T-cell (primary cell): ENCODE results near the gene FCHO1. TPM values are rescaled to one million over a fixed set of nuclear protein-coding genes. Genes with fewer than 3 reads are reported as not detected.

Experiments
- ATAC-seq, 4 experiments: fragments of 200-7000 bp in 3 of 4; fragments of 150-1000 bp in 1 of 4; cut with Tn5 transposase; replicated peaks in 1 of 4; 1 replicate in 3 of 4; 2 replicates in 1 of 4; pipeline ENCODE4 v1.10.0; 2021; ENCODE audit warnings: moderate library complexity in 3 of 4, mild to moderate bottlenecking in 2 of 4, moderate number of reproducible peaks in 1 of 4
- CTCF ChIA-PET, 2 donors: fragments of 300-600 bp; sonication (Branson Sonifier 250); formaldehyde crosslinking; loops; one replicate each; lab custom pipeline; 2022; ENCODE audit warnings: antibody characterized with exemption in 2 of 2; lab: Charles Lee
- POLR2A ChIA-PET, 2 donors: fragments of 300-600 bp; sonication (Branson Sonifier 250); formaldehyde crosslinking; loops; one replicate each; lab custom pipeline; 2022; ENCODE audit warnings: antibody characterized with exemption in 2 of 2; lab: Charles Lee
- DNase-seq, 35 experiments: peaks; one replicate each; pipeline versions ENCODE4 v3.0.0 to v3.0.0-alpha.2; 2013 to 2023
- H3K27ac ChIP-seq: one replicate; pipeline ENCODE4 v1.5.1; 2013; ENCODE audit warnings: low read length
- H3K27me3 ChIP-seq, 2 experiments: replicated peaks in 1 of 2; 1 replicate in 1 of 2; 2 replicates in 1 of 2; pipeline versions ENCODE4 v1.6.1 to v1.7.0; 2013; ENCODE audit warnings: low read length in 1 of 2, mixed read lengths in 1 of 2; ENCODE audit not compliant: control insufficient read depth in 2 of 2, insufficient read depth in 2 of 2; ENCODE audit errors: extremely low read depth in 1 of 2
- H3K36me3 ChIP-seq, 2 donors: 1 replicate in 1 of 2; 2 replicates in 1 of 2; pipeline versions ENCODE4 v1.6.1 to v1.7.0; 2013; ENCODE audit warnings: low read length in 1 of 2; ENCODE audit not compliant: control insufficient read depth in 2 of 2, insufficient read depth in 1 of 2; ENCODE audit errors: extremely low read depth in 1 of 2
- H3K4me1 ChIP-seq, 2 experiments: 1 replicate in 1 of 2; 2 replicates in 1 of 2; pipeline versions ENCODE4 v1.6.1 to v1.7.0; 2013; ENCODE audit warnings: low read length in 2 of 2, mixed read lengths in 1 of 2; ENCODE audit not compliant: insufficient read depth in 2 of 2, control insufficient read depth in 1 of 2; ENCODE audit errors: extremely low read depth in 1 of 2
- H3K4me3 ChIP-seq, 2 donors: 1 replicate in 1 of 2; 2 replicates in 1 of 2; pipeline versions ENCODE4 v1.5.1 to v1.7.0; 2013; ENCODE audit warnings: mild to moderate bottlenecking in 2 of 2, low read length in 1 of 2, moderate library complexity in 1 of 2; ENCODE audit not compliant: control insufficient read depth in 1 of 2; ENCODE audit errors: extremely low read depth in 1 of 2
- H3K9me3 ChIP-seq: 2 replicates; pipeline ENCODE4 v1.7.0; 2013
- H3K27ac Mint-ChIP-seq, 2 donors: one replicate each; pipeline ENCODE4 v1.8.0; 2020 to 2021; ENCODE audit warnings: mild to moderate bottlenecking in 2 of 2, mixed read lengths in 2 of 2
- H3K27me3 Mint-ChIP-seq, 2 donors: one replicate each; pipeline ENCODE4 v1.8.0; 2021 to 2022; ENCODE audit warnings: mixed read lengths in 2 of 2
- H3K36me3 Mint-ChIP-seq: one replicate; pipeline ENCODE4 v1.8.0; 2021; ENCODE audit warnings: mixed read lengths
- H3K4me1 Mint-ChIP-seq, 3 donors: one replicate each; pipeline ENCODE4 v1.8.0; 2020 to 2022; ENCODE audit warnings: mixed read lengths in 3 of 3, mild to moderate bottlenecking in 1 of 3
- H3K4me3 Mint-ChIP-seq, 3 donors: one replicate each; pipeline ENCODE4 v1.8.0; 2020 to 2022; ENCODE audit warnings: mild to moderate bottlenecking in 3 of 3, mixed read lengths in 3 of 3, moderate library complexity in 3 of 3
- H3K9me3 Mint-ChIP-seq, 3 donors: one replicate each; pipeline ENCODE4 v1.8.0; 2020 to 2022; ENCODE audit warnings: mixed read lengths in 3 of 3
- WGBS: methylation state at CpG from one replicate; pipeline ENCODE4 v1.1.5; 2013; ENCODE audit warnings: missing lambda C conversion rate; ENCODE audit not compliant: insufficient coverage; 5-methylcytosine and 5-hydroxymethylcytosine counted together
- total RNA-seq, 35 experiments: library from RNA in 6 of 35; stranded (reverse) in 6 of 35; fragments of 120-200 nt in 1 of 35; gene quantifications; one replicate each; pipeline versions ENCODE4 v1.2.1 to v1.2.4 and lab custom pipeline; 2013 to 2026

The FCHO1 gene
- total RNA-seq, 5 donors from 2014 or later (not counting 1 experiment from before 2014, with no cell fraction given) = 63.0 to 129 (median 118) TPM

- Mint-ChIP-seq H3K27me3 (no peaks in the 10 kb centered on the region), H3K4me3 (peak overlapping the region; percentile 55 to 77 (median 59)), H3K9me3 (no peaks in the 10 kb centered on the region), H3K27ac (peak overlapping the region; percentile 61 to 71), H3K36me3 (no peaks in the 10 kb centered on the region), H3K4me1 (peaks cover 58 to 73% (median 62%) of the 10 kb centered on the region in 3 donors)
- ATAC-seq = no peak
- ChIA-PET POLR2A (no interaction called here), CTCF (interaction anchor here in 1 of 2 donors (1.0 kb wide), 1 partner anchor 53 kb away, joined by 3 read pairs; the partner anchor contains the start of gene JAK3)
- H3K27me3 ChIP-seq = peaks cover 0 to 26% of the 10 kb centered on the region in 2 experiments
- no peaks in the 10 kb centered on the region for H3K9me3 ChIP-seq
- peaks cover 29 to 62% of the 10 kb centered on the region in 2 experiments for H3K4me1 ChIP-seq
- no peaks in the 10 kb centered on the region for H3K36me3 ChIP-seq
- H3K4me3 ChIP-seq = peak overlapping the region in 1 of 2 donors; percentile 38
- no peak overlapping the region for H3K27ac ChIP-seq
- no peak for DNase-seq
- WGBS = 87% methylated on average over 9 of the region's 9 CpGs
Measured at GRCh38 chr19:17794412-17794730, 43.1 kb downstream of the FCHO1 start.

GRCh38 chr19:17794731-17795494, 43.6 kb downstream of the FCHO1 start, which contains the start of gene B3GNT3:
TSS of gene B3GNT3 (plus strand) at chr19:17795138. CDS start at chr19:17807808, 12,670 bp downstream.
- ATAC-seq = peak in 3 of 4 experiments; percentile 13 to 36 (median 33)
- peak within 1 kb of the TSS; percentile 67 to 71 for H3K27ac Mint-ChIP-seq
- peaks cover 56 to 70% (median 61%) of the 10 kb centered on the region in 3 donors for H3K4me1 Mint-ChIP-seq
- peak within 1 kb of the TSS; percentile 55 to 77 (median 59) for H3K4me3 Mint-ChIP-seq
- Histone ChIP-seq H3K27me3 (peaks cover 0 to 26% of the 10 kb centered on the region in 2 experiments), H3K4me1 (peaks cover 29 to 62% of the 10 kb centered on the region in 2 experiments), H3K27ac (no peak within 1 kb of the TSS), H3K36me3 (no peaks in the 10 kb centered on the region), H3K4me3 (peak within 1 kb of the TSS; percentile 38 to 62), H3K9me3 (no peaks in the 10 kb centered on the region)
- ChIA-PET CTCF (interaction anchor here in 1 of 2 donors (1.0 kb wide), 1 partner anchor 53 kb away, joined by 3 read pairs; the partner anchor contains the start of gene JAK3), POLR2A (no interaction called here)
- DNase-seq = peak in 8 of 35 experiments; percentile 10 to 41 (median 23)
- no peaks in the 10 kb centered on the region for H3K27me3 Mint-ChIP-seq
- H3K9me3 Mint-ChIP-seq = no peaks in the 10 kb centered on the region
- WGBS = 19% methylated on average over 41 of the region's 50 CpGs
- no peaks in the 10 kb centered on the region for H3K36me3 Mint-ChIP-seq

GRCh38 chr19:17795495-17795856, 44.2 kb downstream of the FCHO1 start:
- Mint-ChIP-seq H3K36me3 (no peaks in the 10 kb centered on the region), H3K9me3 (no peaks in the 10 kb centered on the region), H3K27ac (no peak overlapping the region), H3K27me3 (no peaks in the 10 kb centered on the region), H3K4me1 (peaks cover 50 to 65% (median 55%) of the 10 kb centered on the region in 3 donors), H3K4me3 (peak overlapping the region; percentile 24 to 77 (median 55))
- ChIA-PET POLR2A (no interaction called here), CTCF (interaction anchor here (0.5 to 0.6 kb wide), 2 partner anchors 515 to 799 kb away, joined by 3 to 4 read pairs; no protein-coding TSS in a partner anchor)
- H3K36me3 ChIP-seq = no peaks in the 10 kb centered on the region
- H3K4me1 ChIP-seq = peaks cover 29 to 57% of the 10 kb centered on the region in 2 experiments
- H3K9me3 ChIP-seq = no peaks in the 10 kb centered on the region
- H3K27me3 ChIP-seq = peaks cover 0 to 26% of the 10 kb centered on the region in 2 experiments
- 65% methylated on average over 14 of the region's 14 CpGs for WGBS
- peak overlapping the region; percentile 38 to 62 for H3K4me3 ChIP-seq
- no peak overlapping the region for H3K27ac ChIP-seq
- DNase-seq = no peak
- ATAC-seq = no peak

GRCh38 chr19:17796013-17796837, 44.9 kb downstream of the FCHO1 start:
- WGBS = 73% methylated on average over 4 of the region's 6 CpGs
- H3K4me1 Mint-ChIP-seq = peaks cover 45 to 62% (median 52%) of the 10 kb centered on the region in 3 donors
- ChIA-PET POLR2A (no interaction called here), CTCF (interaction anchor here (0.5 to 0.6 kb wide), 3 partner anchors 416 to 798 kb away, joined by 3 to 4 read pairs (median 3); no protein-coding TSS in a partner anchor)
- no peaks in the 10 kb centered on the region for H3K36me3 Mint-ChIP-seq
- Histone ChIP-seq H3K9me3 (no peaks in the 10 kb centered on the region), H3K27ac (no peak overlapping the region), H3K4me3 (peak overlapping the region in 1 of 2 donors; percentile 3), H3K27me3 (peaks cover 0 to 26% of the 10 kb centered on the region in 2 experiments), H3K36me3 (no peaks in the 10 kb centered on the region), H3K4me1 (peaks cover 29 to 51% of the 10 kb centered on the region in 2 experiments)
- no peaks in the 10 kb centered on the region for H3K27me3 Mint-ChIP-seq
- peak overlapping the region; percentile 43 to 52 for H3K27ac Mint-ChIP-seq
- H3K4me3 Mint-ChIP-seq = peak overlapping the region in 2 of 3 donors; percentile 55 to 77
- ATAC-seq (peak in 1 of 4 experiments; percentile 29), DNase-seq (no peak)
- H3K9me3 Mint-ChIP-seq = no peaks in the 10 kb centered on the region

GRCh38 chr19:17796838-17797423, 45.7 kb downstream of the FCHO1 start:
- peak overlapping the region in 1 of 2 donors; percentile 52 for H3K27ac Mint-ChIP-seq
- H3K4me3 ChIP-seq = peak overlapping the region in 1 of 2 donors; percentile 3
- POLR2A ChIA-PET = no interaction called here
- H3K9me3 Mint-ChIP-seq = no peaks in the 10 kb centered on the region
- H3K4me3 Mint-ChIP-seq = peak overlapping the region in 1 of 3 donors; percentile 77
- DNase-seq = no peak
- no peak overlapping the region for H3K27ac ChIP-seq
- no peaks in the 10 kb centered on the region for H3K9me3 ChIP-seq
- peaks cover 0 to 26% of the 10 kb centered on the region in 2 experiments for H3K27me3 ChIP-seq
- no peak for ATAC-seq
- no peaks in the 10 kb centered on the region for H3K36me3 ChIP-seq
- peaks cover 23 to 45% of the 10 kb centered on the region in 2 experiments for H3K4me1 ChIP-seq
- WGBS = no CpG with 5 or more reads among the region's 1 CpG
- CTCF ChIA-PET = no interaction called here
- H3K36me3 Mint-ChIP-seq = no peaks in the 10 kb centered on the region
- peaks cover 39 to 54% (median 45%) of the 10 kb centered on the region in 3 donors for H3K4me1 Mint-ChIP-seq
- no peaks in the 10 kb centered on the region for H3K27me3 Mint-ChIP-seq
